GM18519 (cell line): ENCODE data around the gene FMN1.

ENCODE experiments used
- ATAC-seq: cut with Tn5 transposase; IDR thresholded peaks from one replicate; pipeline ENCODE4 v1.9.1; 2021; ENCODE audit warnings: mild to moderate bottlenecking, moderate library complexity; ENCODE audit not compliant: unreplicated experiment, low FRiP score

FMN1 gene

DNA sequence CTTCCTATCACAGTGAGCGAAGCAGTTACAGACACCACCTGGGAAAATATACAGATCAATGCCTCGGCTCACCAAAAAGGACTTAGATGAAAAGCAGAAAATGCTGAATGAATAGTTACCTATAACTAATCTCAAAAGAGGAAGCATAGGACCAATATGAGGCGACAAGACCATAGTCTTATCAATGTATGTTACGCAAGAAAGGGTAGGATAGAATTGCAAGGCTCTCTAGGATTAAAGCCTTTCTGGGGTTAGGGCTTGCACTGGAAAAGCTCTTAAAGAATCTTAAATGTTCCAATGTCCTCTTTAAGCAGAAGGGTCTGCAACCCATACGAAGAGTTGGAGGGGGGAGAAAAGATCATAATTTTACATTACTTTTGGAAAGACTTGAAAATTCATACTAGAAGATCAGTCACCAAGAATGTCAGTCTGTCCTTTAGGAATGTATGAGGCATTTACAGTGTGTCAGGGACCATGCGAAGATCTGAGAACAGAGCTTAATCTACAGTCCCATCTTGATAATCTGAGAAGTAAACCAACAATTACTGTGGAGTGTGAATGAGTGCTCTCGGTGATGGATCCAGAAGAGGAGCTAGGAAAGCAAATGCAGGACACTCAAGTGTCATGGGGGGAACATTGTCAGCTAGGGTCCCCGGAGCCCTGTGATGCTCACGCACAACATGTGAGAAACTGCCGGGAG is 290.8 kb downstream of the FMN1 start:
- no peak for ATAC-seq

DNA sequence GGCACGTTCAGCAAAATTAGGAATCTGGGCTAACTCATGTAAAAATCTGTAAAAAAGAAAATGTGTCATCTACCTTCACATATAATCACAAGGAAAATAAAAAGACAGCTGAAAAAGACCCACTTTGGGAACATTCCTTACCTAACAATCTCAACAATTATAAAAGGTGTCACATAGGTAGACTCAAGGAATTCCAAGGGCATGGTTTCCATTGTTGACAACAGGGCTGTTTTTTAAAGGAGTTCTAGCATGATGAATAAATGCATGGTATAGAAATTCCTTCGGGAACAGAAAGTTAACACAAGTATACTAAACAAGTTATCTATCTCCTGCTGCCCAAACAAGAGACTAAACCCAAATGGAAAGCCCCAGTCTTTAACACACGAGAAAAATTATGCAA is 292.5 kb downstream of the FMN1 start:
- ATAC-seq: no peak

DNA sequence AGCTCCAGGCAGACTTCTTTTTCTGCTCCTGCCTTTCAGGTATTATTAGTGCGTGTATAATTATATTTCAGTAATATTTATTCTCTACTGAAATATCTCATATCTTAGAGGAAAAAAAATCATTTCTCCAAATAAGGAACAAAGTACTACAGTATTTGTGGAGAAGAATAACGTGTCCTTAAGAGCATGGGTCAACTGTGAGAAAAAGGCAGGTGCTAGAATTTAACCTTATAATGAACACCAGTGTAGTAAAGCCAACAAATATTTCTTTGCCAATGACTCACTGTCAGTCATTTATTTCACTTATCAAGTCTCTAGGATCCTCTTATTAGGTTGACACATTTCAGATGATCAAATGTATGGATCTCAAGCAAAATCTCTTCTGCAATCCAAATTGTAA is 293.3 kb downstream of the FMN1 start:
- no peak for ATAC-seq

DNA sequence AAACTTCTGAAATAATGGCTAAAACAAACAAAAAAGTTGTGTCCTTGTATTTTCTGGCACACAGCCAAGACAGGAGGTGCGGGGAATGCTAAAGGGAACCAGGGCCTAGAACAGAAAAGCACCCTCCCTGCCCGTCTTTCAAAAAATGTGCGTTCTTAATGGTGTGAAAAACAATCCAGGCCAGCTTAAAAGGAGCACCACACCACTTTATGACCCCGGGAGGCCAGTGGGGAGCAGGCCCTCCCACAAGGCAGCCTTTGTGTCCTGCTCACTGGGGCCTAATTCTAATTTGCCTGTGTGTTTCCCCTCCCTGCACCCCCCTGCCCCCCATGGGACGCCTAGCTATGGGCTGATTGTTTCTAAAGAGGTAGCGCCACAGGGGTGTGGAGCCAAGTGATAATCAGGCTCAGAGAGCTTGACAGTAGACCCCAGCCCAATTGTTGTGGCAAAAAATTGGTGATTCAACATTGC is 295.4 kb downstream of the FMN1 start:
- ATAC-seq: no peak

DNA sequence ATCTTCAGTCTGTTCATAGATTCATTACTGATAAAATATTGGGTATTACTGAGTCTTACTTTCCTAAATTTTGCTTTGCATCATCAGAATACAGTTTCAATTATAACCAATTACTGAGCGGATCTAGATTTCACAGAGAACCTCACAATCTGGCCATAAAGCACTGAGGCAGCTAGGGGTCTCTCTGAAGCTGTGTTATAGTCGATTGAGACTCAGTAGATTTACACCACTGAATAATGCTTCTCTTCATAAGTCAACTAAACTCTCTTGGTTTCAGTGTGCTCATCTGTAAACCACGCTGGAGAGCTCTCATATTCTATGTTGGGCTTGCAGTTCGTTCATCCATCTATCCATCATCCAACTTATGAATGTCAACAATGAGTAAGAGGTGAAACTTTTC is 296.1 kb downstream of the FMN1 start:
- ATAC-seq: no peak

DNA sequence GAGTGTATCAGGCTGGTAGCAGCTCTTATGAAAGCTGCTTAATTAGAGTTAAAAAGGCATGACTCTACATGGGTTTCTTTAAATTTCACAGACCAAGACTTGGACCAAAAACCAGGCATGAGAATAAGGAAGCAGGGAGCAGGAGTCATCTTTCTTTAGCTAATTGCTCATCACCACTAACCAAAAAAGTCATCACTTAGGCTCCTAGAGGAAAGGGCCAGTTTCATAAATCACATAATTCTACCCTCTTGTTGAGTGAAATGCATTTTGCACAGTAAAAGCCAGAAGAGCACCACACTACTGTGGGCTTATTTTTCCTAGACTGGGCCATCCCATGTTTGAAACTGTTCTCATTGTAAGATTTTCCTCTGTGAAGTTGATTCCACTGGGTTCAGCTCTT is 301.1 kb downstream of the FMN1 start:
- no peak for ATAC-seq

DNA sequence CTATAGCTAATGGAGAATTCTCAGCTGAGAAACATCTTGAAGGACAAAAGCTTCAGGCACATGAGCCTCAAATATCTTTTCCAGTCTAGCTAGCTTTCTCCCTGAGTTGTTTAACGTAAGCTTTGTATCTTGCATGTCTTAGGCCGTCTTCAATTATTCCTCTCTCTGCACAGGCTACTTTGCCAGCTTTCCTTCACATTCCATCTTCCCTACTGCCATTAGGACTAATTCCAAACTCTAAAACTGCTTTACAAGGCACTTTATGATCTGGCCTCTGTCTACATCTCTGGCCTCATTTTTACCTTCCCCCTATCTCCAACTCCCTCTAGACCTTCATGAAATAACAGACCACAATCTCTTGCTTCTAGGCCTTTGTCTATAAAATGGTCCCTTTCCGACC is 305.3 kb downstream of the FMN1 start:
- no peak for ATAC-seq

DNA sequence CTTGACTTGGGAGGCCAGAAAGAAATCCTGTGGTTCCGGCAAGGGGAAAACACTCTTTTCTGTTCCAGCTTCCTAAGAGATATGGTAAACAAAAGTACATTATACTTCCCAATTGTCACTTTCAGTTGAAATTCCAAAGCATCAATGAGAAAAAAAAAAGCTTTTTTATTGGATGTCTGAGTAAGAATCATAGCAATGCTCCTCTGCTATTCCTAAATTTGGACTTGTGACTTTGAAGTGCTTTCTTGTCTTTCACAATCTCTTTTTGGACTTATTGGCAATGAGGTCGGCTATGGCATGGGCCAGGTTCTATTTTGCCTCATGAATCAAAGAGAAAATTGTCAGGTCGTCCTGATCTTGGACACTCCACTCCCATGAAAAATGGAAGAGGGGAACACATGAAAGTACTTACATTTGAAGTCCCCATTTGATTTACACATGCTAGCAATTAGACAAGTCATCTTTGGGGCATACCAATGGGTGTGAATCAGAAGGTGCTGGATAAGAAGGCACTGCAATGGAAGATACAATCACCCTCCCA is 306.2 kb downstream of the FMN1 start:
- no peak for ATAC-seq

DNA sequence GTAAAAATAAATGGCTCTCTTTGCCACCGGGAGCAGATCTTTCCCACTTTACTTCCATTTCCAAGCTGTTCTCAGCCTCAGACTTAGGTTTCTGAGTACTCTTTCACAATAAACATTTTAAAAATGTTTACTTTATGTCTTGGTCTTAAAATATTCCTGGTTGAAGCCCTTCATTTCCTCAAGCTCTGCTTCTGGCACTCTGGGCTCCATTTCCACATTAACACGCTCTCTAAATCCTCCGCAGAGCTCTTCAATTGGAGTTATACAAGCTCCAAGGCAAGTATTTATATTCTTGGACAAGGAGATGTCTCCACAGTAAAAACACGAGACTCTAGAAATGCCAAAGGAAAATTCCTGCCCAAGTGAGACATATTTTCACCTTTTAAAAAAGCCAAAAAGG is 307.4 kb downstream of the FMN1 start:
- no peak for ATAC-seq

DNA sequence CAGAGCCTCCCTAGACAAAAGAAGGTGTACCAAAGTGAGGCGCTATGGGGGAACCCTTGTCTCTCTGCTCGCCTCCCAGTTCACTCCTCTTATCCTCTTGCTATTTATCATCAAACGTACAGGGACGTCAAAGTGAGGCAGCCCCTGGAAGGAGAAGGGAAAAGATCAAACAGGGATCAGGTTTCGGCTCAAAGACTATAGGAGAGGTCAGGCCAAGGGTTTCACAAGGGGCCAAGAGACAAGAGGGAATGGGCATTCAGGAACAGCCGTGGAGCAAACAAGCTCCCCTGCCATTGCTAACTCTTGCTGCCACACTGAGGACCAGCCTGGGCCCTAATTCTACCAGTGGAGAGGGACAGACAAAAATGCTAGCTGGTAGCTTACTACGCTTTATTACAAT is 308.1 kb downstream of the FMN1 start:
- no peak for ATAC-seq

DNA sequence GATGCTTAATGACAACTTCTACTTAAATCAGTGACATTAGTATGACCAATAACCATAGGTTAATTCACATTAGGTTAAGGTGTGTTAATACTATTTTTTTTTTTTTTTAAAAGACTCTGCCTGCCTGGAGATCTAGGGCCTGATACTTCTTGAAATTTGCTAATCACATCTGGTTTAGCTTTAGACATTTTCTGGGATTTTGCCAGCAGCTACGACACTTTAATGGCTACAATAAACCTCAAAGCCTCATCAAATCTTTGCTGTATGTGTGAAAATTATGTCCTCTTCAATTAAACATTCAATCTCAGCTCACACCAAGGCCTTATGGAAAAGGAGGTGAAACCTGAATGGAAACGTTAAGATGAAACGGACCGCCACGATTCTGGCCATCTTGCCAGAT is 308.8 kb downstream of the FMN1 start:
- no peak for ATAC-seq

DNA sequence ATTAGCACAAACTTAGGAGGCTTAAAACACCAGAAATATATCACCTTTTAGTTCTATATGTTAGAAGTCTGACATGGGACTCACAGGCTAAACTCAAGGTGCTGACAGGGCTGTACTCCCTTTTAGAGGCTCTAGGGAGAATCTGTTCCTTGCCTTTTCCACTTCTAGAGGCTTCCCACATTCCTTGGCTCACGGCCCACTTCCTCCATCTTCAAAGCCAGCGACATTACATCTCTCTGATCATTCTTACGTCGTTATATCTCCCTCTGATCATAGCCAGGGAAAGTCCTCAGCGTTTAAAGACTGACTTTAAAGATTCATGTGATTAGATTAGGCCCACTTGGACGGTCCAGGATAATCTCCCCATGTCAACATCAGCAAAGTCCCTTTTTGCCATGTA is 310.4 kb downstream of the FMN1 start:
- no peak for ATAC-seq

DNA sequence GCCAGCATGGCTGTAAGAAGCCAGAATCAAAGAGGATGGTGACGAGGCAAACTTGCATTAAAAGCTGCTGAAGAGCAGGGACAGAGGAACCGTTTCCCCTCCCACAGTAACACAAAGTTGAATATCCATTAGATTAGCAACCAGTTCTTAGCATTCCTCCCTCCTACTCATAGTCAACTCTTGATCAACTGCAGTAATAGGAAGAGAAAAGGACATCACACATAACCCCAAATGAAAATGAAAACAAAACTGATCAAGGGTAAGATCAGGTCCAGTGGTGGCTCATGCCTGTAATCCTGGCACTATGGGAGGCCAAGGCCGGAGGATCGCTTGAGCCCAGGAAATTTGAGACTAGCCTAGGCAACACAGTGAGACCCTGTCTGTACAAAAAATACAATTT is 311.6 kb downstream of the FMN1 start:
- no peak for ATAC-seq

DNA sequence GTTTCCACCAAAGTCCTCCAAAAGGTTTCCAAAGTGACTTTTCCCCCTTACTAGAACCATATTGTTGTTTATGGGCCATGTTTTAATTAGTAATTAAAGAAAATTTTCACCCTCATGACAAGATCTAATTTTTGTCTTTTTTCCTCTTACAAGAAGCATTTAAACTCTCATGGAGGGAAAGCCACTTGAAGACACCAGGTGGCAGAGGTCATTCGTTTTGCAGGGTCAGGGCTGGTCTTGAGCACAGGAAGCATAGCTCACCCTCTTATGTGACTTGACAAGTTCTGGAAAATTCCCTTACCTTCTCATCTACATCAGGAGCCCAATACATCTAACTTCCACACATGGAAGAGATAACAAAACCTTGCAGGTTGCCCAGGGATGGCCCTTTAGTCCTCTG is 313.0 kb downstream of the FMN1 start:
- no peak for ATAC-seq

DNA sequence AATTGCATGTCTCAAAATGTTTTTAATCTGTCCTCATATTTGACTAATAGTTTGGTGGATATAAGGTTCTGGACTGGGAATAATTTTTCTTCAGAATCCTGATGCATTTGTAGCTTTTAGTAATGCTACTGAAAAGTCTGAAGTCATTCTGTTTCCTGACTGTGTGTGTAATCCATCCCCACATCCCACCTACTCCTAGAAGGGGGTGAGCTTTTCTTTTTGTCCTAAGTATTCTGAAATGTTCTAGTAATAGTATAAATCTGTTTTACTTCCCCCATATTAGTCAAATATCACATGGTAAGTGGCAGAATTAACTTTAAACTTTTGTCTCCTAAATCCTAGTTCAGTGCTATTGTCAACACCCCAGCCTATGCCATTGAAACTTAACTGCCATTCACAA is 313.9 kb downstream of the FMN1 start:
- ATAC-seq: no peak

DNA sequence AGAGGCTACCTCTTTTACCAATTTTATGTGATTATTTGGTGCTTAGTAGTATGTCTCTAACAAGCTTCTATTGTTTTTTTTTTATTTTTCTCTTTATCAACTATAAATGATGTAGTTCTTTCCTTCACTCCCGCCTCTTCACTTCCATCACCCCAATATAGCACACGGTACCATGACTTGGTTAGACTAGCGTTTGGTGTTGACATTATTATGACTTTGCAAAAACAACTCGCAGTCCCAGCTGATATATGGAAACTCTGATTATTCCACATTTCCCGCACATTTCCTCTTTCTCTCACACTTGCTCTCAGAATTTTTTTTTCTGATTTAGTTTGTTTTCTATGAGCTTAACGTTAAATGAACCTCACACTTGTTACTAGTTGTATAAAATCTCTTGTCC is 314.5 kb downstream of the FMN1 start:
- no peak for ATAC-seq

DNA sequence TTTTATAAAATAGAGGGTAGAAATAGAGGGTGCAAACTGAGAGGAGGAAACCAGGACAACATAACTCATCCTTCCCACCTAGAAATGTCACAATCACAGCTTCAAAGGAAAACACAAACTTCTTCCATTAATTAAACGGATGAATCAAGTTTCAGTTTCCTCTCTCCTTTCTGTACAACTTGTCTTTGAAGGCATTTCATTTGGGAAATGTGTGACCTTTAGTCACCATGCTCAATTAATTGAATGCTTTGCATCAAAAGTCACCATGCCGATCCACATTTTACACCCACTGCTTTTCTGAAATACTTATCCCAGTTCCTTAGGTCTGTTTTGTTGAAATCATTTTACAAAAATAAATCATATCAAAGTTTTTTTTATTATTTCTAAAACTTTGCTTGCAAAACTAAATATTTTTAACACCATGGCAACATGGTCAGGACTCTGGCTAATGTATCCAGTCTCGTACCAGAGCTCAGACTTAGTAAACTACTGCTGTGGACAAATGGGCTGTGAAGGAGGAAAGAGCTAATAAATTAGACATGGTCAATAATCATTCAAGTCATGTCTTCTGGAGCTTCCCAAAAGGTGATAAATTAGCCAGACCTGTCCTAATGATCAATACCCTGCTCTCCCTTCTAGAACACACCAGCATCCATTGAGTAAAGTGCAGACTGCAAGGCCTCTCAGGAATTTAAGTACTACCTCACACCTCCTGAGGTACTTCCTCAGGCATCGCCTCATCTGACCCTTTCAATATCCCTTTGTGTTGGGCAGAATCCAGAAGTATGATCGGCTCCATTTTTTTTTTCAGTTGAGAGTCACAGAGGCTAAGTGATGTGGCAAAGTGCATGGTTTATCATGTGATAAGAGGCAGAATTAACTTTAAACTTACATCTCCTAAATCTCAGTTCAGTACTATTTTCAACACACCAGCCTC is 315.4 kb downstream of the FMN1 start:
- ATAC-seq: no peak

DNA sequence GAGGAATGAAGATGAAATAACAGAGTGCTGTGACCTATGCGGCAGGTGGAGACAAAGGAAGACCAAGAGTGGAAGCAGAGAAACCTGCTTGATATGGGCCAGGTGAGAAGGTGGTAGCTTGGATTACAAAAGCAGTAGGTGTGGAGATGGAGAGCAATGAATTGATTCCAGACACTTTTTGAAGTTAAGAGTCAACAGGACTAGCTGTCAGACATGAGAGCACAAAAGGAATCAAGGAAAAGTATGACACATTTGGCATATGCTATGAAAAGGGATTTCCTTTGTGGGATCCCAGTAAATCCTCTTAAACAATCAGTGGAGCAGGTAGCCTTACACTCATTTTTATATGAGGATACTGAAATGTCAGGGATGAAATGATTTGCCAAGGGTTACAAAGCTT is 316.2 kb downstream of the FMN1 start:
- ATAC-seq: no peak

DNA sequence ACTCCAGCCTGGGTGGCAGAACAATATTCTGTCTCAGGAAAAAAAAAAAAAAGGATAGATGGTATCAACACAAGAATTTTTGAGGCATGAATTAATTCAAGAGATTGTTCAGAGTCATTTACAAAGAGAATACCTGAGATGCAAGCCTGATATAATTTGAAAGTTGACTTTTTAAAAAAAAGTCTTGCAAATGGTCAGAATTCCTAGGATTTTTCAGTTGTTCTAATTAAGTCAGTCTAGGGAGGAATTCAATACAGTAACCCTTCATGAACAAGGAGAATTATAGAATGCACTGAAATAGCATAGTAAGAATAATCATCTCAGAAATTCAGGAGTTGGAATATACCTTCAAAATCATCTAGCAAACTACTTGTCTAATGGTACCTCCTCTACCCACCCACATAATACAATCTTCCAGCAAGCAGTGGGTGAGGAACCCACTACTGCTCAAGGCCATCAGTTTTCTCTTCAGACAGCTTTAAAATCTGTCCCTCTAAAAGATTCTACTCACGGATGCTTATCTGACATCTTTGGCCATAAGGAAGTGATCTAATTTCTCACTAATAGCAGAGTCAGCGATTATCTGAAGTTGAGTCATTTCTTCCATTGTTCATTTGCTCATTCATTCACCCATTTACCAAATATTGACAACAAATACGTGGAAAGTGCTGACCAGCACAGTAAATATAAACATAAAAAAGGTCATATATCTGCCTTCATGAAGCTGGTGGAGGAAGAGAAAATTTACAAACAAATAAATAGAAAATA is 317.1 kb downstream of the FMN1 start:
- no peak for ATAC-seq

DNA sequence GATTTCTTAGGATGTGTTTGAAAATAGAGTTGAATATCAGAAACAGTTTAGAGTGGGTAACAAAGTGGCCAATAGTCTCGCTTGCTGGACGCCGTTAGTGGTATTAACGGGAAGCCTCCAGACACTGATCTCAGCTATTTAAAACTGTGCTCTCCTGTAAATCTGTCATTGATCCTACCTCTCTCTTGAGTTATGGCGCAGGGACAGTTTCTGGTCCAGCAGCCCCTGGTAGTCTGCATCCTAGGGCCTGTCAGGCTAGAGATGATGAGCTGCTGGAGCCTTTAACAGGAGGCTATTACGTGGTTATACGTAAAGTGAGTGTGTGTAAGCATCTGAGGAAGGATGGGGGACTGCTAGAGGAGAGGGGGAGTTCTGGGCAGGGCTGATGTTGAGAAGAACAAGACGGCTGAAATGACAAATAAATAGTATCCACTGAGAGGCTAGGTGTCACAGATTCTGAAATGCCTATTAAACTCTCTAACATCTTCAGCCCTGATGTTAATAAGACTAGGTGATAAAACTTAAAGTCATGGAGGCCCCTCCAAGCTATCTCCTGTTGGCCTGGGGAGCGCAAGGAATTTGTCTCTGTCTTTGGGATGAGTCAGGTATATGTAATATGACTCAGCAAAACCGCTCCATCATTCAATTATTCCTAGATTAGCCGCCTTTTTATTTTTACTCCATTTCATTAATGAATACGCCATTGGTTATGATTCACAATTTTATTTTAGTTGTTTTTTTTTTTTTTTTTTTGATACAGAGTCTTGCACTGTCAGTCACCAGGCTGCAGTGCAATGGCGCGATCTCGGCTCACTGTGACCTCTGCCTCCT is 321.0 kb downstream of the FMN1 start:
- no peak for ATAC-seq
